Ishikawa (cell line): ENCODE results near the gene CDK5.

Experiments
- CEBPB ChIP-seq: IDR thresholded peaks from 2 replicates; pipeline ENCODE4 v1.6.1; 2012
- CREB1 ChIP-seq: IDR thresholded peaks from 2 replicates; pipeline ENCODE4 v1.6.1; 2012; ENCODE audit warnings: low read depth
- EP300 ChIP-seq: IDR thresholded peaks from 2 replicates; pipeline ENCODE4 v1.6.1; 2012; ENCODE audit warnings: borderline replicate concordance
- FOXM1 ChIP-seq: IDR thresholded peaks from 2 replicates; pipeline ENCODE4 v1.6.1; 2012; ENCODE audit warnings: low read depth, borderline replicate concordance
- MAX ChIP-seq: IDR thresholded peaks from 2 replicates; pipeline ENCODE4 v1.6.1; 2012
- RAD21 ChIP-seq: IDR thresholded peaks from 2 replicates; pipeline ENCODE4 v1.6.1; 2012; ENCODE audit warnings: low read depth
- REST ChIP-seq: IDR thresholded peaks from 2 replicates; pipeline ENCODE4 v1.6.1; 2012; ENCODE audit warnings: low read depth, mild to moderate bottlenecking
- TAF1 ChIP-seq: IDR thresholded peaks from 2 replicates; pipeline ENCODE4 v1.6.1; 2012; ENCODE audit warnings: low read depth, mild to moderate bottlenecking
- TEAD4 ChIP-seq: IDR thresholded peaks from 2 replicates; pipeline ENCODE4 v1.6.1; 2012
- USF1 ChIP-seq: IDR thresholded peaks from 2 replicates; pipeline ENCODE4 v1.6.1; 2012

GRCh38 chr7:151101621-151102396 lies 44.1 kb upstream of the CDK5 start:
- TF ChIP-seq EP300 (no peak), CREB1 (no peak), TEAD4 (no peak), MAX (no peak), TAF1 (no peak), USF1 (no peak), REST (no peak), FOXM1 (no peak), RAD21 (no peak), CEBPB (no peak)
